IPS-NIHi11 (cell line): ENCODE data around the gene VWF.
"Not testable (repeated sequence)": the region's sequence is repeated elsewhere in the genome, so short reads cannot be mapped to it uniquely, and the experiment has no call there.

ENCODE experiments used
- DNase-seq: peaks from one replicate; pipeline ENCODE4 v3.0.0; 2012; ENCODE audit warnings: mixed read lengths, low spot score

The VWF gene

GRCh38 chr12:6104027-6104426 lies 20.4 kb downstream of the VWF start:
- DNase-seq, result no peak

GRCh38 chr12:6102021-6102420 lies 22.4 kb downstream of the VWF start:
- not testable (repeated sequence) for DNase-seq

- no peak for DNase-seq
Observed at GRCh38 chr12:6099316-6099715, 25.2 kb downstream of the VWF start.

- DNase-seq, result no peak
Observed at GRCh38 chr12:6097411-6097810, 27.1 kb downstream of the VWF start.

GRCh38 chr12:6096527-6096926 lies 27.9 kb downstream of the VWF start:
- DNase-seq, result no peak

- no peak for DNase-seq
Observed at GRCh38 chr12:6095269-6095668, 29.2 kb downstream of the VWF start.

GRCh38 chr12:6093764-6094163 lies 30.7 kb downstream of the VWF start:
- no peak for DNase-seq

- DNase-seq, result peak; percentile 60
Observed at GRCh38 chr12:6092784-6093722, 31.4 kb downstream of the VWF start.

GRCh38 chr12:6091786-6092566 lies 32.5 kb downstream of the VWF start:
- no peak for DNase-seq

GRCh38 chr12:6090803-6091202 lies 33.7 kb downstream of the VWF start:
- no peak for DNase-seq

- peak; percentile 76 for DNase-seq
Observed at GRCh38 chr12:6088921-6089747, 35.3 kb downstream of the VWF start.

- no peak for DNase-seq
Observed at GRCh38 chr12:6086316-6086715, 38.2 kb downstream of the VWF start.

GRCh38 chr12:6085841-6086240 lies 38.6 kb downstream of the VWF start:
- no peak for DNase-seq

GRCh38 chr12:6084969-6085450 lies 39.5 kb downstream of the VWF start:
- DNase-seq, result no peak

GRCh38 chr12:6084261-6084968 lies 40.1 kb downstream of the VWF start:
- peak; percentile 81 for DNase-seq

GRCh38 chr12:6083601-6084000 lies 40.9 kb downstream of the VWF start:
- DNase-seq, result no peak

GRCh38 chr12:6082613-6083012 lies 41.9 kb downstream of the VWF start:
- DNase-seq, result no peak

GRCh38 chr12:6080149-6081045 lies 44.1 kb downstream of the VWF start:
- no peak for DNase-seq

- DNase-seq, result peak; percentile 55
Observed at GRCh38 chr12:6078398-6079096, 45.9 kb downstream of the VWF start.

GRCh38 chr12:6077692-6078083 lies 46.8 kb downstream of the VWF start:
- DNase-seq, result no peak
